Liver (tissue), 9 donors: ENCODE results near the gene CCT6A. TPM values are rescaled to one million over a fixed set of nuclear protein-coding genes. Genes with fewer than 3 reads are reported as not detected.

Source experiments
- DNase-seq: peaks from one replicate; pipeline ENCODE4 v3.0.0-alpha.2; 2017; ENCODE audit warnings: low spot score
- H3K27ac ChIP-seq, 2 donors: one replicate each; pipeline ENCODE4 v1.7.0; 2013; ENCODE audit warnings: inconsistent platforms in 2 of 2, low read length in 2 of 2, control low read depth in 1 of 2, low read depth in 1 of 2, mild to moderate bottlenecking in 1 of 2
- H3K27me3 ChIP-seq, 4 donors: one replicate each; pipeline versions ENCODE4 v1.6.1 to v1.7.0; 2013; ENCODE audit warnings: low read length in 3 of 4, inconsistent platforms in 1 of 4, mild to moderate bottlenecking in 1 of 4, moderate library complexity in 1 of 4; ENCODE audit not compliant: control insufficient read depth in 4 of 4, insufficient read depth in 4 of 4
- H3K36me3 ChIP-seq, 4 donors: one replicate each; pipeline versions ENCODE4 v1.6.1 to v1.7.0; 2013; ENCODE audit warnings: low read length in 3 of 4, mild to moderate bottlenecking in 3 of 4, low read depth in 1 of 4, moderate library complexity in 1 of 4; ENCODE audit not compliant: control insufficient read depth in 4 of 4, insufficient read depth in 3 of 4
- H3K4me1 ChIP-seq, 4 donors: one replicate each; pipeline versions ENCODE4 v1.6.1 to v1.7.0; 2013; ENCODE audit warnings: low read length in 3 of 4, mild to moderate bottlenecking in 3 of 4, moderate library complexity in 1 of 4; ENCODE audit not compliant: control insufficient read depth in 4 of 4, insufficient read depth in 4 of 4
- H3K4me3 ChIP-seq, 3 donors: one replicate each; pipeline versions ENCODE4 v1.6.1 to v1.7.0; 2013; ENCODE audit warnings: low read length in 3 of 3, control low read depth in 1 of 3, low read depth in 1 of 3, mild to moderate bottlenecking in 1 of 3
- H3K9ac ChIP-seq, 2 donors: one replicate each; pipeline ENCODE4 v1.7.0; 2013; ENCODE audit warnings: low read length in 2 of 2, mild to moderate bottlenecking in 2 of 2, moderate library complexity in 2 of 2, control low read depth in 1 of 2, low read depth in 1 of 2
- H3K9me3 ChIP-seq, 4 donors: one replicate each; pipeline versions ENCODE4 v1.6.1 to v1.7.0; 2013; ENCODE audit warnings: low read length in 3 of 4; ENCODE audit not compliant: control insufficient read depth in 4 of 4
- EGR1 ChIP-seq, 2 donors: IDR thresholded peaks; 2 replicates each; pipeline ENCODE4 v1.6.1; 2016 to 2018; ENCODE audit warnings: antibody characterized with exemption in 2 of 2, low read depth in 2 of 2
- FOXA1 ChIP-seq: IDR thresholded peaks from 2 replicates; pipeline ENCODE4 v1.6.1; 2016; ENCODE audit warnings: antibody characterized with exemption
- FOXA2 ChIP-seq: IDR thresholded peaks from 2 replicates; pipeline ENCODE4 v1.6.1; 2016; ENCODE audit warnings: antibody characterized with exemption
- GABPA ChIP-seq, 2 donors: IDR thresholded peaks in 1 of 2; conservative IDR thresholded peaks in 1 of 2; 2 replicates each; pipeline ENCODE4 v1.6.1; 2016; ENCODE audit warnings: antibody characterized with exemption in 2 of 2, mild to moderate bottlenecking in 1 of 2, moderate library complexity in 1 of 2
- HNF4A ChIP-seq, 2 donors: conservative IDR thresholded peaks; 2 replicates each; pipeline ENCODE4 v1.6.1; 2016; ENCODE audit warnings: antibody characterized with exemption in 2 of 2, mild to moderate bottlenecking in 2 of 2
- HNF4G ChIP-seq: IDR thresholded peaks from 2 replicates; pipeline ENCODE4 v1.6.1; 2016; ENCODE audit warnings: antibody characterized with exemption
- JUND ChIP-seq, 2 donors: IDR thresholded peaks; 2 replicates each; pipeline ENCODE4 v1.6.1; 2016; ENCODE audit warnings: antibody characterized with exemption in 2 of 2
- RAD21 ChIP-seq, 2 donors: IDR thresholded peaks; 2 replicates each; pipeline ENCODE4 v1.6.1; 2016; ENCODE audit warnings: antibody characterized with exemption in 2 of 2, mild to moderate bottlenecking in 2 of 2
- RXRA ChIP-seq, 2 donors: IDR thresholded peaks; 2 replicates each; pipeline ENCODE4 v1.6.1; 2017 to 2018; ENCODE audit warnings: antibody characterized with exemption in 2 of 2, mild to moderate bottlenecking in 1 of 2
- SP1 ChIP-seq: IDR thresholded peaks from 2 replicates; pipeline ENCODE4 v1.6.1; 2018; ENCODE audit warnings: antibody characterized with exemption, mild to moderate bottlenecking
- TAF1 ChIP-seq: conservative IDR thresholded peaks from 2 replicates; pipeline ENCODE4 v1.6.1; 2016; ENCODE audit warnings: antibody characterized with exemption, mild to moderate bottlenecking
- WGBS: extraction: QIAGEN DNeasy Blood & Tissue Kit; methylation state at CpG from one replicate; pipeline ENCODE4 v1.1.7; 2013; 5-methylcytosine and 5-hydroxymethylcytosine counted together
- polyA plus RNA-seq, 2 donors: library from polyadenylated mRNA; stranded (reverse) in 1 of 2; unstranded in 1 of 2; fragments of 200-250 nt in 1 of 2; fragments of >200 nt in 1 of 2; fragmentation: Nextera tagmentation in 1 of 2; extraction: Ambion mirVana in 1 of 2; gene quantifications; one replicate each; pipeline versions ENCODE4 v1.2.1 to v1.2.3, GENCODE V29; 2013 to 2015
- total RNA-seq, 2 donors: library from RNA; depleted of rRNA; stranded (reverse); fragments of >200 nt; gene quantifications; one replicate each; pipeline ENCODE4 v1.2.3, GENCODE V29; 2014
- TF ChIP-seq, protein P1 (sequence below): IDR thresholded peaks from 2 replicates; pipeline ENCODE4 v1.6.1; 2016; ENCODE audit warnings: antibody characterized with exemption
- TF ChIP-seq, protein P2 (sequence below): fragments of 150-350 bp; IDR thresholded peaks from 2 replicates; pipeline ENCODE4 v1.5.1; 2017; ENCODE audit warnings: improper control_type of control experiment, low read depth, low read length; ENCODE audit not compliant: missing input control
- TF ChIP-seq, protein P3 (sequence below): IDR thresholded peaks from 2 replicates; pipeline ENCODE4 v1.6.1; 2016; ENCODE audit warnings: antibody characterized with exemption, mild to moderate bottlenecking
- TF ChIP-seq, protein P4 (sequence below): IDR thresholded peaks from 2 replicates; pipeline ENCODE4 v1.6.1; 2016; ENCODE audit warnings: antibody characterized with exemption
- TF ChIP-seq, protein P5 (sequence below): IDR thresholded peaks from 2 replicates; pipeline ENCODE4 v1.6.1; 2016; ENCODE audit warnings: antibody characterized with exemption
- donor health status: healthy.
- donor health status: healthy.
- donor health status: healthy.
- donor health status: healthy.
- donor health status: healthy.

CCT6A gene
- total and polyA plus RNA-seq, 4 donors: 44.6 to 80.0 (median 49.1) TPM

DNA sequence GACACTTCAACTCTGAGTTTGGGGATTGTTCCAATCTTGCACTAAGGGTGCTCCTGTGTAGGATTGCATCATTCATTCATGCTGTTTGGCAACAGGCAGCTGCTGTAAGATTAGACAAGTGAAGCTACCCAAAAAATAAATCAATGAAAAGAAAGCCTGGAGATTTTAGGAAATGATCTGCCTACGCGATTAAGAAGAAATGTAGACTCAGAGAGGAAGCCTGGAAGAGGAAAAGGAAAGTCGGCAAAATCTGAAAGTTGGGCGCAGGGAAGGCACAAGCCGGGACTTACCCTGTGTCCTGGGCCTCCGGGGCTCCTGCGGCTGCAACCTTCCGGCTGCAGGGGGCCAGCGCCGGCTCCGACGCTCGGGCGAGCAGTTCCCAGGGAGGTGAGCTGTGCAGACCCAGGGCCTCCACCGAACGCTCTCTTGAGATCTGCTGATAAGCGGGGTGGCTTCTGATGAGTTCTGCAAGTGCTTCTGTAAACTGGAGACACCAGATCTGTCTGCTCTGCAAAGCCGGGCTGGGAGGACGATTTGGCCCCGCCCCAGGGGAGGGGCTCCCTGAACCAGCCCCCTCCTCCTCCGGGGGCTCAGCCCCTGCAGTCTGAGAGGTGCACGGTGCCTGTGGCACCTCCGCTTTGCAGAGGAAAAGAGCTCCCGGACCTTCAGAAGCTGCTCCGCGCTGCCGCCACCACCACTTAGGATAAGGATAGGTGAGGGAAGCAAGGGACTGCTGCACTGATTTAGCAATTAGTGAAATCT is 17.7 kb upstream of the CCT6A start:
- Histone ChIP-seq H3K27ac (peak overlapping the region in 1 of 2 donors; percentile 14), H3K9me3 (no peaks in the 10 kb centered on the region), H3K36me3 (peaks cover 0 to 3% (median 0%) of the 10 kb centered on the region in 4 donors), H3K27me3 (no peaks in the 10 kb centered on the region), H3K4me1 (peaks cover 3 to 15% (median 14%) of the 10 kb centered on the region in 4 donors), H3K9ac (peak overlapping the region; percentile 3 to 71), H3K4me3 (peak overlapping the region; percentile 68 to 83 (median 83))
- peak; percentile 74 for DNase-seq
- TF ChIP-seq HNF4A (conservative IDR thresholded peaks at IDR 0.05) (peak; percentile 5 to 10), HNF4G (no peak), RXRA (IDR thresholded peaks at IDR 0.05) (no peak), EGR1 (IDR thresholded peaks at IDR 0.05; ENCODE audit: low read depth in 2 of 2) (no peak), SP1 (no peak), RAD21 (IDR thresholded peaks at IDR 0.05) (peak in 1 of 2 donors; percentile 4), GABPA (IDR thresholded peaks at IDR 0.05 in 1 of 2, conservative IDR thresholded peaks at IDR 0.05 in 1 of 2) (no peak), FOXA2 (no peak), TAF1 (no peak), JUND (IDR thresholded peaks at IDR 0.05) (no peak), FOXA1 (no peak)
- TF ChIP-seq, protein P1, sequence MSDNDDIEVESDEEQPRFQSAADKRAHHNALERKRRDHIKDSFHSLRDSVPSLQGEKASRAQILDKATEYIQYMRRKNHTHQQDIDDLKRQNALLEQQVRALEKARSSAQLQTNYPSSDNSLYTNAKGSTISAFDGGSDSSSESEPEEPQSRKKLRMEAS: no peak
- TF ChIP-seq, protein P2, sequence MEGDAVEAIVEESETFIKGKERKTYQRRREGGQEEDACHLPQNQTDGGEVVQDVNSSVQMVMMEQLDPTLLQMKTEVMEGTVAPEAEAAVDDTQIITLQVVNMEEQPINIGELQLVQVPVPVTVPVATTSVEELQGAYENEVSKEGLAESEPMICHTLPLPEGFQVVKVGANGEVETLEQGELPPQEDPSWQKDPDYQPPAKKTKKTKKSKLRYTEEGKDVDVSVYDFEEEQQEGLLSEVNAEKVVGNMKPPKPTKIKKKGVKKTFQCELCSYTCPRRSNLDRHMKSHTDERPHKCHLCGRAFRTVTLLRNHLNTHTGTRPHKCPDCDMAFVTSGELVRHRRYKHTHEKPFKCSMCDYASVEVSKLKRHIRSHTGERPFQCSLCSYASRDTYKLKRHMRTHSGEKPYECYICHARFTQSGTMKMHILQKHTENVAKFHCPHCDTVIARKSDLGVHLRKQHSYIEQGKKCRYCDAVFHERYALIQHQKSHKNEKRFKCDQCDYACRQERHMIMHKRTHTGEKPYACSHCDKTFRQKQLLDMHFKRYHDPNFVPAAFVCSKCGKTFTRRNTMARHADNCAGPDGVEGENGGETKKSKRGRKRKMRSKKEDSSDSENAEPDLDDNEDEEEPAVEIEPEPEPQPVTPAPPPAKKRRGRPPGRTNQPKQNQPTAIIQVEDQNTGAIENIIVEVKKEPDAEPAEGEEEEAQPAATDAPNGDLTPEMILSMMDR: peak; percentile 6
- TF ChIP-seq, protein P3, sequence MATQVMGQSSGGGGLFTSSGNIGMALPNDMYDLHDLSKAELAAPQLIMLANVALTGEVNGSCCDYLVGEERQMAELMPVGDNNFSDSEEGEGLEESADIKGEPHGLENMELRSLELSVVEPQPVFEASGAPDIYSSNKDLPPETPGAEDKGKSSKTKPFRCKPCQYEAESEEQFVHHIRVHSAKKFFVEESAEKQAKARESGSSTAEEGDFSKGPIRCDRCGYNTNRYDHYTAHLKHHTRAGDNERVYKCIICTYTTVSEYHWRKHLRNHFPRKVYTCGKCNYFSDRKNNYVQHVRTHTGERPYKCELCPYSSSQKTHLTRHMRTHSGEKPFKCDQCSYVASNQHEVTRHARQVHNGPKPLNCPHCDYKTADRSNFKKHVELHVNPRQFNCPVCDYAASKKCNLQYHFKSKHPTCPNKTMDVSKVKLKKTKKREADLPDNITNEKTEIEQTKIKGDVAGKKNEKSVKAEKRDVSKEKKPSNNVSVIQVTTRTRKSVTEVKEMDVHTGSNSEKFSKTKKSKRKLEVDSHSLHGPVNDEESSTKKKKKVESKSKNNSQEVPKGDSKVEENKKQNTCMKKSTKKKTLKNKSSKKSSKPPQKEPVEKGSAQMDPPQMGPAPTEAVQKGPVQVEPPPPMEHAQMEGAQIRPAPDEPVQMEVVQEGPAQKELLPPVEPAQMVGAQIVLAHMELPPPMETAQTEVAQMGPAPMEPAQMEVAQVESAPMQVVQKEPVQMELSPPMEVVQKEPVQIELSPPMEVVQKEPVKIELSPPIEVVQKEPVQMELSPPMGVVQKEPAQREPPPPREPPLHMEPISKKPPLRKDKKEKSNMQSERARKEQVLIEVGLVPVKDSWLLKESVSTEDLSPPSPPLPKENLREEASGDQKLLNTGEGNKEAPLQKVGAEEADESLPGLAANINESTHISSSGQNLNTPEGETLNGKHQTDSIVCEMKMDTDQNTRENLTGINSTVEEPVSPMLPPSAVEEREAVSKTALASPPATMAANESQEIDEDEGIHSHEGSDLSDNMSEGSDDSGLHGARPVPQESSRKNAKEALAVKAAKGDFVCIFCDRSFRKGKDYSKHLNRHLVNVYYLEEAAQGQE: no peak
- TF ChIP-seq, protein P4, sequence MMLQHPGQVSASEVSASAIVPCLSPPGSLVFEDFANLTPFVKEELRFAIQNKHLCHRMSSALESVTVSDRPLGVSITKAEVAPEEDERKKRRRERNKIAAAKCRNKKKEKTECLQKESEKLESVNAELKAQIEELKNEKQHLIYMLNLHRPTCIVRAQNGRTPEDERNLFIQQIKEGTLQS: peak; percentile 82
- TF ChIP-seq, protein P5, sequence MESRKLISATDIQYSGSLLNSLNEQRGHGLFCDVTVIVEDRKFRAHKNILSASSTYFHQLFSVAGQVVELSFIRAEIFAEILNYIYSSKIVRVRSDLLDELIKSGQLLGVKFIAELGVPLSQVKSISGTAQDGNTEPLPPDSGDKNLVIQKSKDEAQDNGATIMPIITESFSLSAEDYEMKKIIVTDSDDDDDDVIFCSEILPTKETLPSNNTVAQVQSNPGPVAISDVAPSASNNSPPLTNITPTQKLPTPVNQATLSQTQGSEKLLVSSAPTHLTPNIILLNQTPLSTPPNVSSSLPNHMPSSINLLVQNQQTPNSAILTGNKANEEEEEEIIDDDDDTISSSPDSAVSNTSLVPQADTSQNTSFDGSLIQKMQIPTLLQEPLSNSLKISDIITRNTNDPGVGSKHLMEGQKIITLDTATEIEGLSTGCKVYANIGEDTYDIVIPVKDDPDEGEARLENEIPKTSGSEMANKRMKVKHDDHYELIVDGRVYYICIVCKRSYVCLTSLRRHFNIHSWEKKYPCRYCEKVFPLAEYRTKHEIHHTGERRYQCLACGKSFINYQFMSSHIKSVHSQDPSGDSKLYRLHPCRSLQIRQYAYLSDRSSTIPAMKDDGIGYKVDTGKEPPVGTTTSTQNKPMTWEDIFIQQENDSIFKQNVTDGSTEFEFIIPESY: no peak
- under 1% methylated on average over 27 of the region's 27 CpGs for WGBS
